ENCODE results near the gene RAB23.
"Not testable (repeated sequence)": the region's sequence is repeated elsewhere in the genome, so short reads cannot be mapped to it uniquely, and the experiment has no call there.

RAB23 gene

DNA sequence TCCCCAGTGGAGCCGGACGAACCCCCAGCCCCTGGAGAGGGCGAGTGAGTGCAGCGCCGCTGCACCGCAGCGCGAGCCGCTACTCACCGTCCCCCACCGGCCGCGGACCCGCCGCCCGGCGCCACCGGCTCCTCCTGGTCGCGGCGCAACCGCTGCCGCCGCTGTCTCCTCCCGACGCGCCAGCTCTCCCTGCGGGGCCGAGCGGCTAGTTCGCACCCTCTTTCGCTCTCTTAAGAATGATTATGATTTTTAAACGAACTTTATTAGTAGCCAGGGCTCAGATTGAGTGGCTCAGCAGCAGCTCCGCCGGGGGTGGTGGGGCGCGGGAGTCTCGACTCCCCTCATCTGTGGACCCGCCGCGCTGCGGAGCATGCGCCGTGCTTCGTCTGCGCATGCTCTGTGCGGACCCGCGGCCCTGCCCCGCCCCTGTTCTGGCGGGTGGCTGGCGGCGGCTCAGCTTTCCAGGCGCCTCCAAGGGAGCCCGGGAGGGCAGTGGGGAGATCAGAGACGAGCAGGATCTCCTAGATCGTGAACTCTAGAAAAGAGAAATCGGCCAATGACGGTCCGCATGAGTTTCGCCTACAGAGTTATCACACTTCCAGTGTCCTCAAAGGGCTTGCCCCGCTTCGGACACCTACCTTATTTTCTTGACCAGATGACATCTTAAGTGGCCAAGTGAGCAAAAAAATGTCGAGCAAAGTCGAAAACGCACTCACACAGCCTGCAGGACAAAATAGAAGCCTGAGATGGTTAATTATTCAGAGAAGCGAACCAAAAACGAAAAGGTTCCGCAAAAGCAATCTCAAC is at the start of gene RAB23:
Gene RAB23 (minus strand): TSS at position 372 of the 807 bp plus-strand sequence. CDS start 11,927 bp downstream, outside the sequence.
- DNase-seq (ENCODE audit: low read depth in 2 of 2) = peak; percentile 56 to 73

DNA sequence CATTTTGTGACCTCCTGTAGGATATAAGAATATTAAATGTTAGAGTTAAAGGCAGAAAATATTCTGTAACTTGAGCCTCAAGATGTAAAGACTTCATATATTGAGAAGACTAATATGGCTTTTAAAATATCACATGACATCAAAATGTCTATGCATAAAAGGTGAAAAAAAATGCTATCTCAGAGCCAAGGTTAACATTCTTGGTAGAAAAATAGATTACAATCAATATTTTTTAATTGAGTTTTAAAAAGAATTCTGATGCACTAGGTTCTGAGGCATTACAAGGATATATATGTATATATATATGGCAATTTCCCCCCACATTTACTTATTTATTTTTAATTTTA is 46.2 kb upstream of the RAB23 start:
- DNase-seq (ENCODE audit: low read depth in 2 of 2) = no peak

DNA sequence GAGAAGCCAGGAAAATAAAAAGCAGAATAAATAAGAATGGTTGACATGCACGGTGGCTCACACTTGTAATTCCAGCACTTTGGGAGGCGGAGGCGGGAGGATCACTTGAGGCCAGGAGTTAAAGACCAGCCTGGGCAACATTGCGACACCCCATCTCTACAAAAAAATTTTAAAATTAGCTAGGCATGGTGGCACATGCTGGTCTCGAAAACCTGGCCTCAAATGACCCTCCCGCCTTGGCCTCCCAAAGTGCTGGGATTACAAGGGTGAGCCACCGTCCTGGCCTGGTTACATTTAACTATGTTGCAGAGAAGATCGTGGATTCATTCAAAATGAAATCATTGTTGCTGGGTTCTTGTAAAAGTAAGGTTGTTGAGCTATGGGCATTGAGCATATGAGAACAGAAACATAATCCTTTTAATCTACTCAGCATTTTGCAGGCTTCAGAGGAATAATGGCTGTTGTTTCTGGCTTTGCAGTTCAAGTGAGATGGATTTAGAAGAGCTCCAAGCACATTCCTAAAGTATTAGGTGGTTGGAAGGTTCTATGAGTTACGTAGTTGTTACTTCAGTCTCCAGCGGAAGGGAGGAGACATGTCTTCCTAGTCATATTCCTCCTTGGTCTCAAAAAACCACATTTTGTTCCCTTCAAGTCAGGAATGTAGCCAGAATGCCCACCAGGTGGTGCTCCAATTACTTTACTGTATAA is 45.6 kb upstream of the RAB23 start:
- no peak for DNase-seq (ENCODE audit: low read depth in 2 of 2)

DNA sequence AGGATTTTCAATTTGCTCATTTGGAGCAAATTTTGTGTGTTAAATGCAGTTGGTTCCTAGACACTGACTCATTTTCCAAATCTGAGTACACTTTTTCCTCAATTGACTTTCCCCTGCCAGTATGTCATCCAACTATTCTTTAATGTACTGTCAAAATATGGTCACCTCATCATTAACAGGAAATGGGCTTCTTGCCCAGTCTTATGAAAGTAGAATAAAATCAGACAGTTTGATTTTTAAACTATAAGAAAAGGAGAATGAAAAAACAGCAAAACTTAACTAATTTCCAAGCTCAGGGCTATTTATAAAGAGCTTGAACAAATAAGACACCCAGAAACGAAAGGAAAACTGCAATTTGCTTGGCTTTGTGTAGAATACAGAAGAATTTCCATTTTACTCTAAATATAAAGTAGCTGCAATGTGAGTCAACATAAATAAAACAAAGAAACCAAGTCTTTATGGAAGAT is 43.7 kb upstream of the RAB23 start:
- DNase-seq (ENCODE audit: low read depth in 2 of 2) = no peak

DNA sequence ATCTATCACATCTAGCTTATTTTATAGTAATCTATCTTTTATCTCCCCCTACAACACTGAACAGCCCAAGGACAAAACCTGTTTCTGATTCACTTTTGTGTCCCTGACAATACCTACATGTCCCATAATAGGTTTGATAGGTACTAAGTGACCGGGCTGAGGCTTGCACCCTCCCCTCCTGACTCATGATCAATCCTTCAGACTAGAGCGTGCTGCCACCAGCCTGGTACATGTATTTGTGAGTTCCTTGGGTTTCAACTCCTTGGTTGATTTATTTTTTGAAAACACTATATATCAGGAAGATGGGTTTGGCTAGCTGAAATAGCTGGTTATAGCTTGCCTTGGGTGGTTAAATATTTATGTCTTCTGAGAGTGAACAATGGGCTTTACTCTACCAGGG is 41.6 kb upstream of the RAB23 start:
- no peak for DNase-seq (ENCODE audit: low read depth in 2 of 2)

DNA sequence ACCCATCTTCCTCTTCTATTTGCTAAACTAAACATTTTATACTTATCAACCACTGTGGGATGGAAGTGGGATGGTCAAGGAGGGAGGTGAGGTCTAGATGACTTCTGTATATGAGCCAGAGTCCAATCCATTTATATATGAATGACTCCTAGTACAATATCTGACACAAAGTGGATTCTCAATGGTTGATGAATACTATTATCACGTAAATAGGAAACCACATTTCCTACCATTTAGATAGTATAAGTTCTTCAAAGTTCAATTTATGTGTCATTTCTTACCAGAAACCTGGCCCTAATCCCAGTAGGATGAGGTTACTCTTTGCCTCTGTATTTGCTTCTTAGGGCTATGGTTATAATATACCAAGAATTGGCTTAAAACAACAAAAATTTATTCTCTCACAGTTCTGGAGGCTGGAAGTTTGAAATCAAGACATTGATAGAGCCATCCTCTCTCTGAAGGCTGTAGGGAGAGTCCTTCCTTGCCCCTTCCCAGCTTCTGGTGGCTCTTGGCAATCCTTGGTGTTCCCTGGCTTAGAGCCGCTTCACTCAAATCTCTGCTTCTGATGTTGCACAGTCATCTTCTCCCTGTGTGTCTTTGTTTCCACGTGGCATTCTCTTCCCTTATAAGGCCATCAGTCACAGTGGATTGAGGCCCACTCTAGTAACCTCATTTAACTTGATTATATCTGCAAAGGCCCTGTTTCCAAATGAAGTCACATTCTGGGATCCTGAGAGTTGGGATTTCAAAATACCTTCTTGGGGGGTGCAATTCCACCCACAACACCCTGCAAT is 41.0 kb upstream of the RAB23 start:
- DNase-seq (ENCODE audit: low read depth in 2 of 2) = no peak

DNA sequence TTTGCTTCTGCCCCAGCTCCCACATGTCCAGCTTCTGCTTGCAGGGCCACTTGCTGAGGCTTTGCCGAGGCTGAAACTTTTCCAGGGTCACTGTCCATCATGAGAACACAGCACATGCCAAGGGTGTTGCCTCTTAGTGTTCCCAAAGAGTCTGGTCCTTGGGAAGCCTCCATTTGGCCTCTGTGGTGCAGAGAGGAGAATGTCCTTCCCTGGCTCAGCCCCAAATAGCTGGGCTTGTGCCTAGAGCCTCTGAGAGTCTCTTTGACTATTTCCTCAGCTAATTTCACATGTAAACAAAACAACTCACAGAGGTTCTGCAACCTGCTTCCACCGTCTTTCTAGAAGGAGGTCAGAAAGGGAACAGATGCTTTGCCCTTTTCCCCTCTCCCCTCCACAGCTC is 40.4 kb upstream of the RAB23 start:
- DNase-seq (ENCODE audit: low read depth in 2 of 2) = no peak

DNA sequence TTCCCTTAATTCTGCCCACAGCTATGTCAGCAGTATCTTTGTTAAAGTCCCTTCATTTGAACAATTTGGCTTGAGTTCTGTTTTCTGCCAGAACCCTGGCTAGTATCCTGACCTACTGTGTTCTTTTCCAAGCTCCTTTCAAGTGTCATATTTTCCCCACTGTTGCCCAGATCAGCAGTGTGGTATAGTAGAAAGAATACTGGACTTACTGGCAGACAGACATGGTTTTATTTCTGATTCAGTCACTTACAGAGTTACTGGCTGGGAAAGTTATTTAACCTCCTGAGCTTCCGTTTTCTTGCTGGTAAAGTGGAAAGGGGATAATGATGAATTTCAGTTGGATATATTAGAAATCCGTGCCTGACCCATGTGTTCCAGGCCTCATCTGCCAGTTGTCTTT is 39.8 kb upstream of the RAB23 start:
- no peak for DNase-seq (ENCODE audit: low read depth in 2 of 2)

DNA sequence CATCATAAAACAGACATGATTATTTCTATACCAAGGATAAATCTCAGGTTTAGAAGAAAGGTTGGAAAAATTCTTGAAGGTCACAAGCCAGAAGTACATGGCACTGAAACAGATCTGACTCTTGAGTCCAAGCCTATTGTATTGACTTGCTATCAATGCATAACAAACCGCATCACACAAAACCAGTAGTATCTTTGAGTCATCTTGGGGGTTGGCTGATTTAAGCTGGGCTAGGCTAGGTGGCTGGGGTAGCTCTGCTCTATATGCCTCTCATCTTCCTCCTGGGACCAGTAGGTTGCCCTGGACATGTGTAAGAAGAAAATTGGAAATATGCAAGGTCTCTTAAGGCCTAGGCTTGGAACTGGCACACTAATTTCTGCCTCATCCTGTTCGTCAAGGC is 37.0 kb upstream of the RAB23 start:
- no peak for DNase-seq (ENCODE audit: low read depth in 2 of 2)

DNA sequence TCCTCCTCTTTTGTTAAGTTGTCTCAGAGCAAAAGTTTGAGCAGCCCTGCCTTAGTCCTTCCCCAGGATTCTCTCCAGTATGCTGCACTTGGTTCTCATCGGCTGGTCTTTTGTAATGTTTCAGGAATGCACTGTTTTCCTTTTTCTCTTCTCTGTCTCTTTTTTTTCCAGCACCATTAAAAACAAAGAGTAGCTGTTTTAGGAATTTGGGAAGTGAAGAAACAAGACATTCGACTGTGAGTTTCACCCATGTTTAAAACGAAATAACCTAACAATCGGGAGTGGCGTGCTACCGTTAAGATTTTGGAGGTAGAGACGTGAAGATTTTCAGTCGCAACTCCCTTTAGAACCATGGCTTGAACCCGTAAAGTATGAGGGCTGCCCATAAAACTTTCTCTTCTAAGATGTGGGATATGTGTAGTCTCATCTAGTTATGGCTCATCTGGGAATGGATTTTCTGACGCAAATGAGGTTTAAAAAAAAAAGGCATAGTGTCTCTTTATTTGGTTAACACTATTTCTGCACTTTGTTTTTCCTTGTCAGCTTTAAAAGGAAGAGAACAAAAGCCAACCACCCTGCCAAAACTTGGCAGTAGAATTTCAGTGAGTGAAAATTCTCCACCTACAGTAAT is 35.9 kb upstream of the RAB23 start:
- DNase-seq (ENCODE audit: low read depth in 2 of 2) = no peak

DNA sequence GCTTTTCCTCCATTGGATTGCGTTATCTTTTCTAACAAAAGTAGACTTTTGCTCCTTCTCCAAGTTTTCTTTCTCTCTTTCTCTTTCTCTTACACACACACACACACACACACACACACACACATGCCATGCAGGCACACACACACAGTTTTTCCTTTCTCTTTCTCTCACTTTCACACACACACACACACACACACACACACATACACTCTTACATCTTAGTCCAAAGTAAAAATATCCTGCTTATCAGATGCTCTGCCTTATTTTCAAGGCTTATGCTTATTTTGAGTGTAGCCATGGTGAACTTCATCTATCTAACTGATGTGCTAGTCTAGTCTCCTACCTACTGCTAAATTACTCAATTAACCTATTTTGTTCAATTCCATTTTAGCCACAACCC is 34.4 kb upstream of the RAB23 start:
- DNase-seq (ENCODE audit: low read depth in 2 of 2) = no peak

DNA sequence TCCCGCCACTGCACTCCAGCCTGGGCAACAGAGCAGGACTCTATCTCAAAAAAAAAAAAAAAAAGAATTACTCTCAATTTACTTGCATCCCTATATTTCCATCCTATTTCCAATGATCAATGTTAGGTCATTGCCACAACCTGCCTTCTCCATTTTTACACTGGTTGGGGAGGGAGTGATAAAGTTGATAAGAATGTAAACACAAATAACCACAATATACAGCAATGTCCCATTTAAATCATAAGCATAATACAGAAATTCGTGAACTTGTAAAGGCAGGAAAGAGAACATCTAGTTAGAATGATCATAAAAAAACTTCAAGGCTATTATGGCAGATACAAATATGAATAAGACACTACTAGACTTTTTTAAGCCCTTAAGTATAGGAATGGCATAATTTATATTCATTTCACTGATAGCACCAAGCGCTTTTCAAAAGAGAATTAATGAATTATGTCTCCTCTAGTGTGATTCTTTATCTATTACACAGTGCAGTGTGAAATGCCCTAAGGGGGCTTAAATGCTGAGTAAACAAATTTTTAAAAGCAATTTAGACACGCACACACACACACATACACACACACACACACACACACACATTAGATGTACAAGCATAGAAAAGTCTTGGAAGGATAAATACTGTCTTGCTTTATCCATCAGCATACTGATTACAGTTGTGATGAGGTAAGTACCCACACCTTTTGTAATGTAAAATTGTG is 33.5 kb upstream of the RAB23 start:
- no peak for DNase-seq (ENCODE audit: low read depth in 2 of 2)

DNA sequence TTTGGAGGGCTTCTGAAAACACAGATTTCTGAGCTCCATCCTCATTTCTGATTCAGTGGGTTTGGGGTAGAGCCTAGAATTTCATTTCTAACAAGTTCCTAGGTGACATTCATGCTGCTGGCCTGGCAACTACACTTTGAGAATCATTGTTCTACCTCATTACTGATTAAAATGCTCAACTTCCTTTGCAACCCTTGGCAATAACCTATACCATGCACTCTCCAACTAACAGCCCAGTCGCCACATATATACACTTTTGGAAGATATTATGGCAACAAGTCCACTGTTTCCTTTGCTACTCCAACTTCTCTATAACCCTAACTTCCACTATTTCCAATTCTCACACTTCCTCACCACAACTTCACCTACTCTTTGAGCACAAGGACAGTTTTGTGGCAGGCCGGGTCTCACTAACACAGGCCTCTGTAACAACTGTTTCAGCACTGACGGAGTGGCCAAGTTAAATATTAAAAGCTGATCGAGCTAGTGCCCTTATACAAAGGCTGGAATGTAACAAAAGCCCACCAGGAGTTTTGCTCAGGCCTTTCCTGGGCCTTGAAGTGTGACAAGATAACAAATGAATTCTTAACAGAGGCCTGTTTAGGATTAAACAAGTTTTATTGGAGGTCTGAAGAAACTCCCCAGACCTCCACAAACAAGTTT is 32.1 kb upstream of the RAB23 start:
- no peak for DNase-seq (ENCODE audit: low read depth in 2 of 2)

DNA sequence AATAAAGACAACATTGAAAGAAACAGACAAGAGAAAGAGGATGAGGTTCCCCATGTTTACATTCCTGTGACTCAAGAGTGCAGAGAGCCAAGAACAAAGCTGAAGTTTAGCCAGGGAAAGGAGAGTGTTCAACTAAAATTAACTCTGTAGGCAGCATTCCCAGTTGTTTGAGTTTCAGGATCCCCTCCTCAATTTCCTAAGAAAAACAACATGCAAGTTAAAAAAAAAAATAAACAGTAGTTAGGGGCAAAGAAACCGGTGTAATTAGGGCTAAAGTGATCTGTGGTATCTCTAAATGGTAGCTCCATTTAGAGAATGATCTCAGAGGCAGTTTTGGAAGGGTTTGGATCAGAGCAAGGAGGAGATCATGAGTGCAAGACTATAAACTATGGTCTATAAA is 30.9 kb upstream of the RAB23 start:
- DNase-seq (ENCODE audit: low read depth in 2 of 2) = no peak

DNA sequence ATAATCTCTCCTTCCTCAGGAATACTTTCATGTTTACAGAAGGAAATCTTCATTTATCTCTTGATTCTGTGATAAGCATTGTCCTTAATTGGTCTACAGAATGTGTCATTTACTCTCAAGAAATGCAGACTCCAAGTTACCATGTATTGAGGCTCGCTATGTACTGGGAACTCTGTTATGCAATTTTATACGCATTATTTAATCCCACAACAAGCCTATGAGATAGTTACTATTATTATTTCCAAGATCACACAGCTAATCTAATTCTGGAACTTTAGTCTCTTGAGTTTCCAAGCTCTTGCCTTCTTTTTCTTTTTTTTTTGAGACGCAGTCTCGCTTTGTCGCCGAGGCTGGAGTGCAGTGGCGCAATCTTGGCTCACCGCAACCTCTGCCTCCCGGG is 30.0 kb upstream of the RAB23 start:
- DNase-seq (ENCODE audit: low read depth in 2 of 2) = no peak

DNA sequence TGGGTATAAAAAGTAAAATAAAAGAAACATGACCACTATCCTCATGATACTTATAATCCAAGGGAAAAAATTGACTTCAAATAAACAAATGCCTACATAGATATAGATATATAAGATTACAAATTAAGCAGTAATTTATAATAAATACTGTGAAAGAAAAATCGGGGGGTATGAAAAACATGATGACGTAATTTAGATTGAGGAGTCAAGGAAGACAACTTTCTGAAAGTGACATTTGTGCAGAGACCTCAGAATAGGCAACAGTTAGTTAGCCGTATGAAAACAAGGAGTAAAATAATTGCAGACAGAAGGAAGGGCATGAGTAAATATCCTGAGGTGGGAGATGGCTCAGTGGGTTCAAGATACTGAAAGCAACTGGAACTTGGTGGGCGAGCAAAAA is 28.2 kb upstream of the RAB23 start:
- DNase-seq (ENCODE audit: low read depth in 2 of 2) = no peak

DNA sequence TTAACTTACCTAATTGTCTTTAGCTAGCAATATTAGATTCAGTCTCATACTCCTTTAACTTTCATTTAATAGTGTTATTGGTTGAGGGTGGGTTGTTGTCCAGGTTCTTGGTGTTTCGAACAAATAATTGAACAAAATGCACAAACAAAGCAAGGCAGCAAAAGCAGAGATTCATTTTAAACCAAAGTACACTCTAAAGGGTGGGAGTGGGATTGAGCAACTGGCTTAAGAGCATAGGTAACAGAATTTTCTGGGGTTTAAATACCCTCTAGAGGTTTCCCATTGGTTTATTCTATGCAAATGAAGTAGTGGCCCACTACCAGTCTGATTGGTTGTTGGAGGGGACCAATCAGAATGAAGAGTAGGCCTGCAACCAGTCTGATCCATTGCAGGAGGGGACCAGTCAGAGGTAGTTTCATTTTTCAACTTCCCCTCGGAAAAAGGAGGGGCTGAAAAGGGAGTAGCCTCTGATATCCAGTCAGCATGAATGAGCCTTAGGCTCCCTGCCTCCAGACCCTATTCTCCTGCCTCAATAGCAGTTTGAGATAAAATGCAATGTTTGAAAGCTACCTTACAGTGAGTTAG is 26.3 kb upstream of the RAB23 start:
- DNase-seq (ENCODE audit: low read depth in 2 of 2) = no peak

DNA sequence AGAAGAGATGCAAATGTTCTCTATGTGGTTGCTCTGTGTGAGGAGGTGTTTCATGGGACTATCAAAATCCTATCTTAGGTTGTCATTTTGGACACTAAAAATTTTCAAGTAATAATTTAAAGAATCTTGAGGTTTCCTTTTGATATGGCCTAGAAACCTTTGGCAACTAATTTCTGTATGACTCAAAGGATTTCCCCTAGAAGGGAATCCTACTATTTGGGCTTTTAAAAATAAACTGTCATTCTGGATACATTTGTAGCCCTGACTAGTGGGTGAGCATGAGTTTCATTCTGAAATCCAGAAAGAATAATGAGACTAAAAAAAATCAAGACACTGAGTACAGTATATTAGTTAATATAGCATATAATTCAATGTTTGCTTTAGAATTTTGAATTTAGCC is 25.5 kb upstream of the RAB23 start:
- no peak for DNase-seq (ENCODE audit: low read depth in 2 of 2)

DNA sequence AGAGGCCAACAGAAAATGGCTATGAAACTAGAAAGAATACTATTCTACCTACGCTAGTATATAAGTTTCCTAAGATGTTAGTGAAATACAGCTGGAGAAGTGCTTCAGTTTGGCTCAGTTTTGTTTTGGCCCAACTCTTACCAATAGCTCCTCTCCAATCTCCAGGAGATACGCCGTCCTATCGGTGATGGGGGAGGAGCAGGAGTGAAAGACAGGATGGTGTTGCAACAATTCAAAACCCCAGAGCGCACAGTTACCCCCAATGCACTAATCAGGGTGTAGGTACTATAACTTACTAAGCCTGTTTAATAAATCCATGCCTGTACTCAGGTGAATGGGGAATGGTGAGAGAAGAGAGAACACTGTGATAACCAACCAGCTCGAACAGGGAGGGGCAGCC is 24.2 kb upstream of the RAB23 start:
- DNase-seq (ENCODE audit: low read depth in 2 of 2) = no peak

DNA sequence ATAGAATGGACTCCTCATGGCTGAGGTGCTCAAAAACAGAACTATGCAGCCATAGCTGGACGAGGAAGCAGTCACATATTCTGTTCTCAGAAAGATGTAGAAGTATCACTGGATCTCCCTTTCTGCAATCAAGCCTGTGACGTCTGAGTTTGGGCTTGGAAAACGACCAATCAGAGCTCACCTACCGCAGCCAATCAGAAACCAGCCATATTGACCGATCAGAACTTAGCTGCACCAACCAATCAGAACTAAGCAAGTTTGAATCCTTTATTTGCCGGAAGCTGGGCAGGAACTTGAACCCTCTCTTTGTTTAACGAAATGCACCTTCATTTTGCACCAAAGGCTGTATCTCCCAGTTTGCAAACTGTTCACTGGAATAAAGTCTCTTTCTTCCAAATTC is 21.8 kb upstream of the RAB23 start:
- DNase-seq (ENCODE audit: low read depth in 2 of 2) = no peak

DNA sequence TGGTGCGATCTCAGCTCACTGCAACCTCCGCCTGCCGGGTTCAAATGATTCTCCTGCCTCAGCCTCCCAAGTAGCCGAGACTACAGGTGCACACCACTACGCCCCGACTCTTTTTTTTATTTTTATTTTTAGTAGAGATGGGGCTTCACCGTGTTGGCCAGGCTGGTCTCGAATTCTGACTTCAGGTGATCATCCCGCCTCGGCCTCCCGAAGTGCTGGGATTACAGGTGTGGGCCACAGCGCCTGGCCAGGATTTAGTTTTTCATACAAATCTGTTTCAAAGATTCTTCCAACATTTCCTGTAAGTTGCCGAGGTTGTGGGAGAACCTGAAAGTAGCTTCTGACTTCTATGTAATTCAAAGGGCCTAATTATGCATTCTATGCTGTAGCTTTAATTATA is 21.4 kb upstream of the RAB23 start:
- not testable (repeated sequence) for DNase-seq (ENCODE audit: low read depth in 2 of 2)

All from stimulated activated CD8-positive, alpha-beta memory T cell treated with anti-CD3 and anti-CD28 coated beads, Interleukin-7, amount 100 ng/mL, for 4 hours (primary cell).